Upper lobe of right lung (tissue), 1 donor: Measurements from ENCODE around the gene BAHCC1. TPM values are rescaled to one million over a fixed set of nuclear protein-coding genes. Genes with fewer than 3 reads are reported as not detected.
A peak's percentile ranks its signal among the peaks of the same experiment; 100 is the strongest.

ENCODE experiments used
- ATAC-seq: fragments of 200-7000 bp; cut with Tn5 transposase; one replicate; pipeline ENCODE4 v1.9.1; 2020; ENCODE audit warnings: mild to moderate bottlenecking, moderate library complexity
- DNase-seq: peaks from one replicate; pipeline ENCODE4 v3.0.0-alpha.2; 2020
- H3K27ac ChIP-seq: fragments of 200-600 bp; one replicate; pipeline ENCODE4 v1.8.0; 2022
- H3K27me3 ChIP-seq: fragments of 200-600 bp; one replicate; pipeline ENCODE4 v1.8.0; 2022; ENCODE audit warnings: mild to moderate bottlenecking
- H3K36me3 ChIP-seq: fragments of 200-600 bp; one replicate; pipeline ENCODE4 v1.8.0; 2022
- H3K4me1 ChIP-seq: fragments of 200-600 bp; one replicate; pipeline ENCODE4 v1.8.0; 2022
- H3K4me3 ChIP-seq: fragments of 200-600 bp; one replicate; pipeline ENCODE4 v1.8.0; 2022; ENCODE audit warnings: mild to moderate bottlenecking
- H3K9me3 ChIP-seq: fragments of 200-600 bp; one replicate; pipeline ENCODE4 v1.8.0; 2022
- intact Hi-C: fragments of 100-400 bp; cut with DNase I; formaldehyde crosslinking; loops from one replicate; pipeline ENCODE4 v1.11.0; 2022
- total RNA-seq: library from RNA; stranded (reverse); fragmentation: NEBNext Ultra II Directional; extraction: Animal tissue kit (Norgen Biotek cat#: 25700); gene quantifications from one replicate; pipeline ENCODE4 v1.2.1, GENCODE V29; 2021
- TF ChIP-seq, protein P1 (sequence below): fragments of 200-600 bp; IDR thresholded peaks from one replicate; pipeline ENCODE4 v1.8.0; 2022; ENCODE audit warnings: antibody characterized with exemption
- donor health status: DM: no; HTN: yes; CAD: no; lungs with severe emphysema.

The BAHCC1 gene
- total RNA-seq, 1 donor from 2014 or later: 23.3 TPM

DNA sequence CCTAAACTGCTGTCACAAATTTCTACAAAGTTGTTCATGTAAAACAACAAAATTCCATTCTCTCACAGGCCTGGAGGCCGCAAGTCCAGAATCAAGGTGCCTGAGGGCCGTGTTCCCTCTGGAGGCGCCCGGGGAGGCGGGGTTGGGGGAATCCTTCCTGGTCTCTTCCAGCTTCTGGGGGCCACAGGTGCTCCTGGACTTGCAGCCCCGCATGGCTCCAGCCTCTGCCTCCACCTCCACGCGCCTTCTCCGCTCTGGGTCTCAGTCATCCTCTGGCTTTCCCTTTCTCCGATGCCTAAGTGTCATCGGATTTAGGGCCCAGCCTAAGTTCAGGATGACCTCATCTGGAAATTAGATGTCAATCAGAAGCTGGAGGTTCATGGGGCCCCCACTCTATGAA, 28.6 kb upstream of the BAHCC1 start:
- Histone ChIP-seq H3K36me3 (no peaks in the 10 kb centered on the region), H3K4me3 (no peak overlapping the region), H3K9me3 (no peaks in the 10 kb centered on the region), H3K4me1 (peaks cover 22% of the 10 kb centered on the region), H3K27me3 (no peaks in the 10 kb centered on the region), H3K27ac (peak overlapping the region; percentile 86)
- intact Hi-C loops: no loop called here
- DNase-seq (no peak), ATAC-seq (no peak)
- TF ChIP-seq, protein P1, sequence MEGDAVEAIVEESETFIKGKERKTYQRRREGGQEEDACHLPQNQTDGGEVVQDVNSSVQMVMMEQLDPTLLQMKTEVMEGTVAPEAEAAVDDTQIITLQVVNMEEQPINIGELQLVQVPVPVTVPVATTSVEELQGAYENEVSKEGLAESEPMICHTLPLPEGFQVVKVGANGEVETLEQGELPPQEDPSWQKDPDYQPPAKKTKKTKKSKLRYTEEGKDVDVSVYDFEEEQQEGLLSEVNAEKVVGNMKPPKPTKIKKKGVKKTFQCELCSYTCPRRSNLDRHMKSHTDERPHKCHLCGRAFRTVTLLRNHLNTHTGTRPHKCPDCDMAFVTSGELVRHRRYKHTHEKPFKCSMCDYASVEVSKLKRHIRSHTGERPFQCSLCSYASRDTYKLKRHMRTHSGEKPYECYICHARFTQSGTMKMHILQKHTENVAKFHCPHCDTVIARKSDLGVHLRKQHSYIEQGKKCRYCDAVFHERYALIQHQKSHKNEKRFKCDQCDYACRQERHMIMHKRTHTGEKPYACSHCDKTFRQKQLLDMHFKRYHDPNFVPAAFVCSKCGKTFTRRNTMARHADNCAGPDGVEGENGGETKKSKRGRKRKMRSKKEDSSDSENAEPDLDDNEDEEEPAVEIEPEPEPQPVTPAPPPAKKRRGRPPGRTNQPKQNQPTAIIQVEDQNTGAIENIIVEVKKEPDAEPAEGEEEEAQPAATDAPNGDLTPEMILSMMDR: no peak

DNA sequence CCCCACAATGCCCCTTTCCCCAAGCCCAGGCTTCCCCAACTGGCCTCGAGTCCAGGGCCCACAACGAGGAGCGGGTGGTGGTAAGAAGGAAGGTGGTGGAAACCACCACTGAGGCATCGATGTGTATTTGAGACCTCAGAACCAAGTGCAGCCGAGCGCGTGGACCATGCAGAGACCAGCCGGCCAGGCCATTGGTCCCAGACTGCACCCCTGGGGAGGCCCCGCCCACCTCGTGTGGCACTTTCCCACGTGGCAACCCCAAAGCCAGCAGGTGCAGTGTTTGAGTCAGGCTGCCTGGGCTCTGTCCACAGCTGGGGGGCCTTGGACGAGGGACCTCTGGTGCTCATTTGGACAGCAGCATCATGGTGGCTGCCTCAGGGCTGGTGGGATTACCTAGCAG, 28.1 kb upstream of the BAHCC1 start:
- no peaks in the 10 kb centered on the region for H3K27me3 ChIP-seq
- ATAC-seq (no peak), DNase-seq (no peak)
- no peaks in the 10 kb centered on the region for H3K36me3 ChIP-seq
- no peak overlapping the region for H3K27ac ChIP-seq
- H3K4me1 ChIP-seq: peaks cover 22% of the 10 kb centered on the region
- TF ChIP-seq, protein P1: no peak
- intact Hi-C loops: no loop called here
- H3K9me3 ChIP-seq: no peaks in the 10 kb centered on the region
- no peak overlapping the region for H3K4me3 ChIP-seq

DNA sequence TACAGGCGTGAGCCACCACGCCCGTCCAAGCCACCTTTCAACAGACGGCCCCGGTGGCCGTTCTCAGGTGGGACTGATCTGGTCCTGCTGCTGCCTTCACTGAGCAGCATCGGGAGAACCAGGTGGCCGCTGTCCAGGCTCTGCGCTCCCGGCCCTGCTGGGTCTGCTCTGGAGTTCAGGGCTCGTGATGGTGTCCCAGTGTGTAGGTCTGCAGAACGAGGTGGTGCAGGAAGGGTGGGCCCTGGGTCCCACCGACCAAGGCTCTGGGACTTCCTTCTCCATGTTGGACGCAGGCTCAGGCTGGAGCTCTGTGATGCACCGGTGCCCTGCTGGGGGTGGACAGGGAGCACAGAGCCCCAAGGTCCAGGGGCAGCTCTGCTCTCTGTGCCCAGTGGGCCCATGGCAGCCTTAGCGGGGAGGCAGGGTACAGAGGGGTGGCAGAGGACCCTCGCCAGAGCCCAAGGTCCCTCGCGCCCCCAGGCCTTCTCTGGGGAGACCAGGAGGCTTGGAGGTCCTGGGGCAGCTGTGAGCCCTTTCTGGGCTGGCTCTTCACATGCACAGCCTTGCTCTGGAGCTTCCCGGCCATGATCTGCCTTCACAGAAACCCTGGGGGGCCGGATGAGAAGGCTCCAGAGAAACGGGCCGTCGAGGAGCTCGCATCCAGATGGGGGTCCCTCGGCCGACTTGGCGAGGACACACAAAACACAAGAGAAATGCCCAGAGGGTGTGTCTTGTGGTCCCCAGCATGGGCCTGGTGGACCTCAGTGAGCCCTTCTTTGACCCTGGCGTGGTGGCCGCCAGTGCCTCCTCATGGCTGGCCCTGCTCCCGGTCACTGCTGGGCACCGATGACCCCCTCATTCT, 26.9 kb upstream of the BAHCC1 start:
- TF ChIP-seq, protein P1: no peak
- no peak for DNase-seq
- intact Hi-C loops: no loop called here

DNA sequence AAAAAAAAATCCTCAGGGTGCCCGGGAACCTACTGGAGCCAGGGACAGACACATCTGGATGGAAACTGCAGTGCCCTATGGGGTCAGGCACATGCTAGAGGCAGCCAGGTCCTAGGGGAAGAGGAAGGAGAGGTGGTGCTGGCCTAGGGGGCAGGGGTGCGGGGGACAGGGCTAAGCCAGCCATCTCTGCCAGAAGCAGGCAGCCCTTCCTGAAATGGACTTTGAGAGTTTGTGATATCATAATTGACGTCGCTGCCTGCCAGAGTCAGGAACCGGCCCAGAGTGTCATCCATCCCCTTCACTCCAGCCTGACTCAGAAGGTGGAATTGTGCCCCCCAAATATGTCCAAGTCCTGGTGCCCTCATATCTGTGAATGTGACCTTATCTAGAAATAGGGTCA, 25.0 kb upstream of the BAHCC1 start:
- no peaks in the 10 kb centered on the region for H3K27me3 ChIP-seq
- intact Hi-C loops: no loop called here
- TF ChIP-seq, protein P1: no peak
- H3K4me3 ChIP-seq: no peak overlapping the region
- DNase-seq (no peak), ATAC-seq (no peak)
- no peak overlapping the region for H3K27ac ChIP-seq
- no peaks in the 10 kb centered on the region for H3K9me3 ChIP-seq
- H3K36me3 ChIP-seq: no peaks in the 10 kb centered on the region
- peaks cover 18% of the 10 kb centered on the region for H3K4me1 ChIP-seq

More for the DNA sequence above, 26.9 kb upstream of the BAHCC1 start:
- H3K27ac ChIP-seq: no peak overlapping the region
- H3K36me3 ChIP-seq: no peaks in the 10 kb centered on the region
- no peaks in the 10 kb centered on the region for H3K9me3 ChIP-seq
- no peak overlapping the region for H3K4me3 ChIP-seq
- H3K4me1 ChIP-seq: peaks cover 27% of the 10 kb centered on the region
- no peaks in the 10 kb centered on the region for H3K27me3 ChIP-seq
- ATAC-seq: no peak

DNA sequence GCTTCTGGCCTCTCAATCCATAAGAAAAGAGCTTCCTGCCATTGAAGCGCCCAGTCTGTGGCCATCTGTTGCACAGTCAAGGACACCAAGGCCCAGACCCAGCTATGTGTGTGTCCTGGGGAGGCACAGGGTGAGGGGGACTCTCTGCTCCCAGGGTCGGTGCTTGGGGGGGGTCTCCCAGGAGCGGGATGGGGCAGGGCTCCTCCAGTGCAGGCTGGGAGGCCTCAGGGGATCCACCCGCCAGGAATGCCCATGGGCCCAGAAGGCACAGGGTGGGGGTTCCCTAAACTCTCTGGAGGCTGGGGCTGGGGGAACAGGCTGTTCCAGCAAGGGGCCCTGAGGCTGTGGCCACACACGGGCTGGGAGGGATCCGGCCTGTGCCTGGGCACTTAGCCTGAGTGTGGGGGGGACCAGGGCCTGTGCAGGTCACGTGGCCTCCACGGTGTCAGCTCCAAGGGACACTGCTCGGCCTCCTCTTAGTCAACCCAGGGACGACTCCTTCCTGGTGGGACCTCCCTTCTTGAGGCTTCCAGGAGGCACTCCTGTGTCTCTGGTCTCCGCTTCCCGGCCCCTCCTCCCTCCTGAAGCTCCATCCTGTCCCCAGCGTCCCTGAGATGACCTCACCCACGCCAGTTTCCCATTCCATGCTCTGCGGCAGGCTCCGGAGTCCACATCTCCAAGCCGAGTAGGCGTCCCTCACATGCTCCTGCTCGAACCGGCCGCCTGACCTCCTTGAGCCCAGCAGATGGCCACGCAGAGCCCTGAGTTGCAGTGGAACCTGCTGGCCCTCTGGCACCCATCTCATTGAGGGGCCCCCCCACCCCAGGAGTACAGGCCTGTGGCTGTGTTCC, 23.1 kb upstream of the BAHCC1 start:
- no peaks in the 10 kb centered on the region for H3K36me3 ChIP-seq
- DNase-seq: no peak
- intact Hi-C loops: no loop called here
- H3K9me3 ChIP-seq: no peaks in the 10 kb centered on the region
- no peak overlapping the region for H3K27ac ChIP-seq
- no peak overlapping the region for H3K4me3 ChIP-seq
- no peaks in the 10 kb centered on the region for H3K27me3 ChIP-seq
- peaks cover 5% of the 10 kb centered on the region for H3K4me1 ChIP-seq
- peak; percentile 78 for ATAC-seq
- TF ChIP-seq, protein P1: peak; percentile 21
